Stomach (tissue), 9 donors: ENCODE data around the gene BABAM1. TPM values are rescaled to one million over a fixed set of nuclear protein-coding genes. Genes with fewer than 3 reads are reported as not detected.

Experiments
- DNase-seq, 2 donors: peaks; one replicate each; pipeline versions ENCODE4 v3.0.0 to v3.0.0-alpha.2; 2013 to 2019
- H3K27ac ChIP-seq, 5 donors: fragments of 200-600 bp in 4 of 5; sonication (generic) in 4 of 5; one replicate each; pipeline ENCODE4 v1.5.1; 2013 to 2019; ENCODE audit warnings: mild to moderate bottlenecking in 1 of 5, moderate library complexity in 1 of 5
- H3K27me3 ChIP-seq, 3 donors: fragments of 200-600 bp; sonication (generic); one replicate each; pipeline ENCODE4 v1.5.1; 2017 to 2019; ENCODE audit warnings: mixed run types in 1 of 3
- H3K36me3 ChIP-seq, 4 donors: fragments of 200-600 bp; sonication (generic); 1 replicate in 3 of 4; 2 replicates in 1 of 4; pipeline ENCODE4 v1.5.1; 2016 to 2019
- H3K4me1 ChIP-seq, 4 donors: fragments of 200-600 bp; sonication (generic); one replicate each; pipeline ENCODE4 v1.5.1; 2016 to 2019
- H3K4me3 ChIP-seq, 4 donors: fragments of 200-600 bp; sonication (generic) in 3 of 4; one replicate each; pipeline ENCODE4 v1.5.1; 2016 to 2019; ENCODE audit warnings: mild to moderate bottlenecking in 1 of 4
- H3K9me3 ChIP-seq, 4 donors: fragments of 200-600 bp; sonication (generic); one replicate each; pipeline ENCODE4 v1.5.1; 2016 to 2019
- CTCF ChIP-seq, 7 experiments: fragments of 450-650 bp in 4 of 7; fragments of 200-600 bp in 3 of 7; sonication (generic) in 3 of 7; IDR thresholded peaks; one replicate each; pipeline ENCODE4 v1.5.1; 2016 to 2019; ENCODE audit warnings: antibody characterized with exemption in 7 of 7, control low read depth in 2 of 7, mild to moderate bottlenecking in 1 of 7
- EP300 ChIP-seq: sonication (generic); formaldehyde crosslinking; IDR thresholded peaks from one replicate; pipeline ENCODE4 v1.6.1; 2017; ENCODE audit warnings: antibody characterized with exemption
- POLR2A ChIP-seq, 4 donors: fragments of 450-650 bp; IDR thresholded peaks; one replicate each; pipeline ENCODE4 v1.6.1; 2016; ENCODE audit warnings: antibody characterized with exemption in 4 of 4, control low read depth in 2 of 4, mild to moderate bottlenecking in 1 of 4, moderate library complexity in 1 of 4
- POLR2AphosphoS5 ChIP-seq, 3 donors: sonication (generic); formaldehyde crosslinking; IDR thresholded peaks; one replicate each; pipeline ENCODE4 v1.6.1; 2016; ENCODE audit warnings: antibody characterized with exemption in 3 of 3
- WGBS, 5 donors: extraction: QIAGEN DNeasy Blood & Tissue Kit in 3 of 5; methylation state at CpG; one replicate each; pipeline versions ENCODE4 v1.1.5 to v1.1.7; 2013 to 2018; 5-methylcytosine and 5-hydroxymethylcytosine counted together
- intact Hi-C: fragments of 100-400 bp; cut with DNase I; formaldehyde crosslinking; loops from one replicate; pipeline ENCODE4 v1.15.1; 2023; ENCODE audit warnings: low total_unique reads
- polyA plus RNA-seq, 3 donors: library from polyadenylated mRNA; stranded (reverse); fragments of 200-250 nt; gene quantifications; one replicate each; pipeline ENCODE4 v1.2.3, GENCODE V29; 2013
- total RNA-seq, 5 donors: library from RNA; depleted of rRNA; stranded (reverse); fragments of >200 nt; gene quantifications; one replicate each; pipeline versions ENCODE4 v1.1.0 to v1.2.3, GENCODE V29; 2014 to 2016
- donor health status: healthy with polysubstance abuse.
- donor health status: Bipolar disorder and iron deficiency.
- donor health status: healthy.

Gene BABAM1
- total and polyA plus RNA-seq, 8 donors, result 26.2 to 146 (median 73.1) TPM

- Histone ChIP-seq H3K4me3 (no peak overlapping the region), H3K27ac (no peak overlapping the region), H3K36me3 (peaks cover 0 to 18% (median 0%) of the 10 kb centered on the region in 4 donors), H3K9me3 (no peaks in the 10 kb centered on the region), H3K4me1 (peaks cover 45 to 81% (median 72%) of the 10 kb centered on the region in 4 donors), H3K27me3 (no peaks in the 10 kb centered on the region)
- 81 to 87% (median 86%) methylated on average over 8 of the region's 8 CpGs for WGBS, 5 donors
- intact Hi-C loops, result no loop called here
- TF ChIP-seq CTCF (IDR thresholded peaks at IDR 0.05) (no peak), EP300 (no peak), POLR2AphosphoS5 (IDR thresholded peaks at IDR 0.05) (no peak), POLR2A (IDR thresholded peaks at IDR 0.05) (no peak)
- DNase-seq, result no peak
Observed at GRCh38 chr19:17307876-17308377, 40.7 kb downstream of the BABAM1 start.

DNA sequence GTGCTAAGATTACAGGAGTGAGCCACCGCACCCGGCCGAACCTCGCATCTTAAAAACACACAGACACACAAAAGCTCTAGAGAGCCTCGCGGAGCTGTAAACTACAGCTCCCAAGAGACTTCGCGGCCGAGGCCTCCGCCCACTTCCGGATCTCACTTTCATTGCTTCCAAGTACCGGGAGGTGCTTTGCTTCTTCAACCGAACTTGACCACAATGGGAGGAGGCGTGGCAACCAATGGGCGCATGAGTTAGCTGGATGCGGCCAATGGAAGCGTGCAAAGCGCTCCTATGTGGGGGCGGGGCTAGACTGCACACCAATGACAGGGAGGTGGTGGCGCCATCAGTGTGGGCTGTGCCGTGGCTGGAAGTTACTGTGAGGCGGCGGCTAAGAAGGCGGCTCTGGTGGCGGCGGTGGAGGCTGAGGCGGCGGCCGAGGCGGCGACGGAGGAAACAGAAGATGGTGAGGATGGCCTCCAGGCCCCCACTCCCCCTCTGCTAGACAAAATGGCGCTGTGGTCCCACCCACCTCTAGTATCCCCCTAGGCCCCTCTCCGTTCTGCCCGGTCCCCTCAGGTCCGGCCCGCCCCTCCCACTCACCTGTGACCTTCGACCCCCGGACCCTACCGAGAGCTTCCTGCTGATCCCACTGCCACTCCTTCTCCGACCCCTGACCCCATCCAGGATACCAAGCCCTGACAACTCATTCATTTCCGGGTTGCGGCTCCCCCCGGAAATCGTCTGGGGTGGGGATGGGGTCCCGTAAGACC, 42.1 kb downstream of the BABAM1 start, which contains the start of gene DDA1:
Gene DDA1, plus strand, starts transcription at position 366 of the 767 bp plus-strand sequence. Its CDS starts 92 bp downstream, at position 458.
- Histone ChIP-seq H3K36me3 (peaks cover 9 to 31% (median 9%) of the 10 kb centered on the region in 4 donors), H3K27me3 (no peaks in the 10 kb centered on the region), H3K4me1 (peaks cover 38 to 77% (median 62%) of the 10 kb centered on the region in 4 donors), H3K27ac (peak within 1 kb of the TSS; percentile 73 to 91 (median 84)), H3K9me3 (no peaks in the 10 kb centered on the region), H3K4me3 (peak within 1 kb of the TSS; percentile 72 to 97 (median 86))
- intact Hi-C loops, result no loop called here
- TF ChIP-seq POLR2AphosphoS5 (IDR thresholded peaks at IDR 0.05) (peak; percentile 62 to 91 (median 69)), POLR2A (IDR thresholded peaks at IDR 0.05) (peak in 2 of 4 donors; percentile 33 to 41), CTCF (IDR thresholded peaks at IDR 0.05) (no peak)
- WGBS, 5 donors, result 0% methylated on average over 30 to 46 of the region's 46 CpGs
- peak; percentile 100 for DNase-seq

- peaks cover 38 to 74% (median 56%) of the 10 kb centered on the region in 4 donors for H3K4me1 ChIP-seq
- no peaks in the 10 kb centered on the region for H3K9me3 ChIP-seq
- peak overlapping the region; percentile 72 to 97 (median 86) for H3K4me3 ChIP-seq
- H3K36me3 ChIP-seq, result peaks cover 14 to 37% (median 15%) of the 10 kb centered on the region in 4 donors
- intact Hi-C loops, result no loop called here
- WGBS, 5 donors, result 6 to 8% (median 7%) methylated on average over 20 to 23 of the region's 23 CpGs
- DNase-seq, result no peak
- no peaks in the 10 kb centered on the region for H3K27me3 ChIP-seq
- H3K27ac ChIP-seq, result peak overlapping the region in 4 of 5 donors; percentile 73 to 91 (median 86)
- no peak for TF ChIP-seq CTCF (IDR thresholded peaks at IDR 0.05)
- no peak for TF ChIP-seq EP300
- TF ChIP-seq POLR2A (IDR thresholded peaks at IDR 0.05), result no peak
- TF ChIP-seq POLR2AphosphoS5 (IDR thresholded peaks at IDR 0.05), result no peak
Observed at GRCh38 chr19:17309965-17310461, 42.8 kb downstream of the BABAM1 start.

DNA sequence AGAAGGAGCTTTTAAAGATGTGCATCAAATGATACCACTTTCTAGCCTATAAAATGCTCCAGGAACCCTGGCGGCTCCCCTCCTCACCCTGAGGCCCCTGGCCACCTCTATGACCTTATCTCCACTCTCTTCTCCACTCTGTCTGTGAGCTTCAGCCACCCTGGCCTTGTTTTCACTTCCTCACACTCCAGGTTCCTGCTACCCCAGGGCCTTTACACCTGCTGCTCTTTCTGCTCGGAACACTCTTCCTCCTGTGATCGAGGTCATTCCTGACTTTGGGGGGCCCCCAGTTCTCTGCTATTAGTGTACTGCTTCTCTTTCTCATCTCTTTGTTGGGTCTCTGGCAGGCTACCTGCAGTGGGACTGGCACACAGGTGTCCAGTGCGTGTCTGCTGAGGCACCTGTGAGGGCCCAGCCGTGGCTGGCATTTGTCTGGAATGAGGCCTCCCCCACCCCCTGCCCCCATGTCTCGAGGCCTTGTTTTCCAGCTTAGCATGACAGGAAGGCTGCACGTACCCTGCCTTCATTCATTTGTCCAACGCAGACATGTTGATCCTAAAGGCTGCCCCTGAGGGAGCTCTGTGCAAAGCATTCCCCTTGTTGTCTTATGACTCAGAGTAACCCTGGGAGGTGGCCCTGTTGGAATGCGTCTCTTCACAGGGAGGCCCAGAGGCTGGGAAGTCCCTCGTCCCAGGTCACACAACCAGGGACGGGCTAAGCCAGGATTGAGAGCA, 44.4 kb downstream of the BABAM1 start:
- peak overlapping the region in 1 of 5 donors; percentile 50 for H3K27ac ChIP-seq
- WGBS, 5 donors, result 62 to 80% (median 65%) methylated on average over 8 to 11 of the region's 11 CpGs
- H3K27me3 ChIP-seq, result no peaks in the 10 kb centered on the region
- TF ChIP-seq CTCF (IDR thresholded peaks at IDR 0.05), result no peak
- H3K4me3 ChIP-seq, result peak overlapping the region in 1 of 4 donors; percentile 6
- H3K4me1 ChIP-seq, result peaks cover 31 to 63% (median 43%) of the 10 kb centered on the region in 4 donors
- no peaks in the 10 kb centered on the region for H3K9me3 ChIP-seq
- peaks cover 26 to 50% (median 30%) of the 10 kb centered on the region in 4 donors for H3K36me3 ChIP-seq
- DNase-seq, result no peak
- intact Hi-C loops, result no loop called here
